ENCODE results near the gene TOMM22. TPM values are rescaled to one million over a fixed set of nuclear protein-coding genes. Genes with fewer than 3 reads are reported as not detected.
A peak's percentile ranks its signal among the peaks of the same experiment; 100 is the strongest.

The TOMM22 gene
- total RNA-seq, 4 donors from 2014 or later, result 33.4 to 48.4 (median 40.0) TPM

DNA sequence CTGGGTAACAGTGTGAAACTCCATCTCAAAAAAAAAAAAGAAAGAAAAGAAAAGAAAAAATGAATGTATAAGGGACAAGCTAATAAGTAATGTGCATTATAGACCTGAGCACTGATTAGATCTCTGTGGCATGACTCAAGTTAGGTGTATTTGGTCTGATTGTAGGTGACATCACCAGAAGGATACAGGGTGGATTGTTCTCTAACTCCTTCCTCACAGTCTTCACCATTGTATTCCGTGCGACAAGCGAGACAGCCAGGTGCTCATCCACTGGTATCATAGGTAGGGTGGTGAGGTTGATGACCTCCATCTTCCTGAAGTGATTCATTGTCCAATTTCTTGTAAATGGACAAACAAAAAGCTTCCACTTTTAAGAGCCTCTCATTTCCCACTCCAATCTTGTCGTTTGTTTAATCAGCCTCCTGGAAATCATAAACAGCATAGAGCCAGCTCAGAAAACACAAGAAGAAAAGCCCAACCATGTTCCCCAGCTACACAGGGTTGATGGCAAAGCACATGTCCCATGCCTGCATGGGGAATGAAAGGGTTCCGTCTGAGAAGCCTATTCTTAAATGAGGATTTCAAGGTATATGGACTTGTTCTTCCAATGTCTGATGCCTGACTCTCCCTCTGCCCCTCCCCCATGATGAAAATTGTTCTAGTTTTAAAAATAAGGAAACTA lies 31.8 kb upstream of the TOMM22 start:
- DNase-seq (ENCODE audit: low spot score) (no peak), ATAC-seq (ENCODE audit: low FRiP score) (no peak)
- TF ChIP-seq, protein P1, sequence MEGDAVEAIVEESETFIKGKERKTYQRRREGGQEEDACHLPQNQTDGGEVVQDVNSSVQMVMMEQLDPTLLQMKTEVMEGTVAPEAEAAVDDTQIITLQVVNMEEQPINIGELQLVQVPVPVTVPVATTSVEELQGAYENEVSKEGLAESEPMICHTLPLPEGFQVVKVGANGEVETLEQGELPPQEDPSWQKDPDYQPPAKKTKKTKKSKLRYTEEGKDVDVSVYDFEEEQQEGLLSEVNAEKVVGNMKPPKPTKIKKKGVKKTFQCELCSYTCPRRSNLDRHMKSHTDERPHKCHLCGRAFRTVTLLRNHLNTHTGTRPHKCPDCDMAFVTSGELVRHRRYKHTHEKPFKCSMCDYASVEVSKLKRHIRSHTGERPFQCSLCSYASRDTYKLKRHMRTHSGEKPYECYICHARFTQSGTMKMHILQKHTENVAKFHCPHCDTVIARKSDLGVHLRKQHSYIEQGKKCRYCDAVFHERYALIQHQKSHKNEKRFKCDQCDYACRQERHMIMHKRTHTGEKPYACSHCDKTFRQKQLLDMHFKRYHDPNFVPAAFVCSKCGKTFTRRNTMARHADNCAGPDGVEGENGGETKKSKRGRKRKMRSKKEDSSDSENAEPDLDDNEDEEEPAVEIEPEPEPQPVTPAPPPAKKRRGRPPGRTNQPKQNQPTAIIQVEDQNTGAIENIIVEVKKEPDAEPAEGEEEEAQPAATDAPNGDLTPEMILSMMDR (IDR thresholded peaks at IDR 0.05), result no peak

DNA sequence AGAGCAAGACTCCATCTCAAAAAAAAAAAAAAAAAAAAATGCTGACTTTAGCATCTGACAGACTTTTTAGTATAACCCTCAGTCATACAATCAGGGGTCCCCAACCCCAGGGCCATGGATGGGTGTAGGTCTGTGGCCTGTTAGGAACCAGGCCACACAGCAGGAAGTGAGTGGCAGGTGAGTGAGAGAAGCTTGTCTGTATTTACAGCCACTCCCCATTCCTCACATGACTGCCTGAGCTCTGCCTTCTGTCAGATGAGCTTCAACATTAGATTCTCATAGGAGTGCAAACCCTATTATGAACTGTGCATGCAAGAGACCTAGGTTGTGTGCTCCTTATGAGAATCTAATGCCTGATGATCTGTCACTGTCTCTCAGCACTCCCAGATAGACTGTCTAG lies 28.9 kb upstream of the TOMM22 start:
- no peak for ATAC-seq (ENCODE audit: low FRiP score)
- TF ChIP-seq, protein P1 (IDR thresholded peaks at IDR 0.05), result no peak

DNA sequence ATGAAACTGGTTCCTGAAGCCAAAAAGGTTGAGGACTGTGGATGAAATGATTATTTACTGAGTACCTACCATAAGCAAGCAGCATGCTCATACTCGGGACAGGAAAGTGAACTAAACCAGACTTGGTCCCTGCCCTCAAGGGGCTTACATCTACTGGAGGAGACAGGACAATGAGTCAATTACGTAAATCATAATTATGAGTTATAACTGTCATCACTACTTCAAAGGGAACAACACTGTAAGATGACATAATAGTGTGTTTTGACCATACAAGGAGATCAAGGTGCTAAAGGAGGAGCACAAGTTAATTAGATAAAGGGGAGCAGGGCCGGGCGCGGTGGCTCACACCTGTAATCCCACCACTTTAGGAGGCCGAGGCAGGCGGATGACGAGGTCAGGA lies 28.0 kb upstream of the TOMM22 start:
- no peak for DNase-seq (ENCODE audit: low spot score)
- ATAC-seq (ENCODE audit: low FRiP score), result no peak
- TF ChIP-seq, protein P1 (IDR thresholded peaks at IDR 0.05), result no peak

More for the DNA sequence above, 28.9 kb upstream of the TOMM22 start:
- DNase-seq (ENCODE audit: low spot score), result no peak

DNA sequence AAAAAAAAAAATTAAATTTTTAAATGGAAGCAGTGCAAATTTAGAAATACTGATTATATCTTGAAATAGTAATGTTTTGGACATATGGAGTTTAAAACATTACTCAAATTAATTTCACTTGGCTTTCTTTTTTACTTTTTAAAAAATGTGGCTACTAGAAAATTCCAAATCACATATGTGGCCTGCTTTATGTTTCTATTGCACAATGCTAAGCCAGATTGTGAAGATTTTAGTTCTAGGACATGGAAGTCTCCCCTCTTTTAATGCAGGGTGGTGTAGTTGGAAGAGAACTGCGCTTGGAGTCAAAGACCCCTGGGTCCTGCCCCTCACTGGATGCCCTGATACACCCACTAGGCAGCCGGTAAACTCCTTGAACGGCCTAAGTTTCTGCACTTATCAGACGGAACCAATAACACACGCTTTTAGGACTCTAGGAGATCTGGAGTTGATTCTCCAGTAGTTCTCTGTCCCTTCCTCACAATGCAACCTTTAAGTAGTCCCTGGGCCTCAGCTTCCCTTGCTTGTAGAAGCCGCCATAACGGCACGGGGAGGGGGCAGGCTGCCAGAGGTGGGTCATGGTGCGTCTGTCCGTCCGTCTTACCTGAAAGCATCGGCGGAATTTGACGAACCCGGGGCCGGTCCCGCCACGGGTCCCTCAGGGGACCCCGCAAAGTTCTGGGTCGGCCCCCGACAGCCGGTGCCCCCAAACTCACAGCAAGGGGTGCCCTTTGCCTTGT lies 26.1 kb upstream of the TOMM22 start:
- ATAC-seq (ENCODE audit: low FRiP score) (peak; percentile 4), DNase-seq (ENCODE audit: low spot score) (no peak)
- TF ChIP-seq, protein P1 (IDR thresholded peaks at IDR 0.05), result no peak

DNA sequence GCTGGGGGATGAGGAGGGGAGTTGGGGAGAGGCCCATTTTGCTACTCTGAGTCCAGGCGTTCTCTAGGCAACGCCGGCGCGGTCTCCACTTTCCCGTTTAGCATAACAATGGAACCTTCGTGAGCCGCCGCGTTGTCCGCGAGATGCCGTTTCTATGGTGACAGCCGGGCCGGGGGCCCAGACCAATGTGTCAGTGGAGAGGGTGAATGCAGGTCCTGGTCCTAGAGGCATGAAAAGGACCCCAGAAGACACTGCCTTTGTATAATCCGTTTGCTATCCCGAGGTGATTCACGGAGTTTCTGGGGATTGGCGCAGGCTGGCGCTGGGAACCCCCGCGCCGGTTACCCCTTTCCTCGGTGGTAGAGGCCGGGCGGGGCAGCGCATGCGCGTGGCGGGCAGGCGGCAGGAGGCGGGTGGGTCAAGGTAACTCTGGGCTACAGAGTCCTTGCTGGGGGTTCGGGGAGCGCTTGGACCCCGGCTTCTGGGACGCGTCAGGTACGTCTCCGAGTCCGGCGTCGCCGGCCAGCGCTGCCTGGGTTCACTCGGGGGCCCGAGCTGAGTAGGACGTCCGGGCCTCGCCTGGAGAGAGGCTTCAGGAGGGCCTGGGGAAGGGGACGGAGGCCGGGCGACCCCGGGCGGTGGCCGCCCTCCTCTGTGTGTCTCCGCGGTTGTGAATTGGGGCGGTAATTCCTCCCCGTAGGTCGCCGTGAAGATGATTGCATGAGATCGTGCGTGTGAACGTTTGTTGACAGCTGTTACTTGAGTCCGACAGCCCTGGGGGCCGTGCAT lies 25.3 kb upstream of the TOMM22 start, which contains the start of the genes CBY1 and FAM227A:
Gene CBY1, plus strand, starts transcription at position 383 of the 789 bp plus-strand sequence. CDS start 11,417 bp downstream, outside the sequence.
Gene FAM227A, minus strand, starts transcription at position 137 of the 789 bp plus-strand sequence. CDS start 6,224 bp downstream, outside the sequence.
- ATAC-seq (ENCODE audit: low FRiP score), result peak; percentile 91
- TF ChIP-seq, protein P1 (IDR thresholded peaks at IDR 0.05), result no peak
- DNase-seq (ENCODE audit: low spot score), result peak; percentile 64

DNA sequence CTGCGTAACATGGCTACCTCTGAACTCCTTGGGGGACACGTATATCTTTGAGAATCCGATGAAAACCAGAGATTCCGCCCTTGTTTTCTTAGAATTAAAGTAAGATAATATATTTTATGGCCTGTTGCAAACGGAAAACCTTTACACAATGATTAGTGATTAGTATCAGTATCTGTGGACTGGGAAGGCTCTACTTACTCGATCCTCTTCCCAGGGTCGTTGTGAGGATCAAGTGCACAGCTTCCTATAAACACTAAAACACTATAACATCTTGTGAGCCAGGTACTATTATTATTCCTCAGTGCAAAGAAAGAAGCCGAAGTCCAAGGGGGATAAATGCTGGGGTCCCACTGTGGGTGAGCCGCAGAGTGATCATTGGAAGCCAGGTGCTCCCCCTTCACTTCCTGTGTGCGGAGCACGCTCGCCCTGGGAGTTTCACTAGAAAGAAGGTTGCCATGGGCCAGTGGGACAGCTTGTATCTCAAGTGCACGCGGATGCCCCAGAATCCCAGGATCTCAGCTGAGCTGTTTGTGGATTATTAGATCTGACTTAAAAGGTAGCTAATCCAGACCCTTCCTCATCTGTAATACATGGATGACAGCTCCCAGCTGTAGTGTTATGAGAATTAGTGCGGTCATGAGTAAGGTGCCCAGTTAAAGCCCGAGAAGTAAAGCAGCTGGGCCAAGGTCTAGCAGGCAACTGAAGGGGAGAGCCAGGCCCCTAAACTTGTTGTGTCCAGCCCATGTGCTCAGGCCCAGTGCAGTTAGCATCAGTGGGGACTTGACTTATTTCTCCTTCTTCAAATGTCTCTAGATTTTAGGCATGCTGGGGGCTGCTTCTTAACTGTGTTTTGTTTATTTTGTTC lies 24.5 kb upstream of the TOMM22 start:
- TF ChIP-seq, protein P1 (IDR thresholded peaks at IDR 0.05), result no peak
- ATAC-seq (ENCODE audit: low FRiP score), result peak; percentile 17
- DNase-seq (ENCODE audit: low spot score), result no peak
